ENCODE data around the gene LSM8.
"Not testable (repeated sequence)": the region's sequence is repeated elsewhere in the genome, so short reads cannot be mapped to it uniquely, and the experiment has no call there.

Gene LSM8

DNA sequence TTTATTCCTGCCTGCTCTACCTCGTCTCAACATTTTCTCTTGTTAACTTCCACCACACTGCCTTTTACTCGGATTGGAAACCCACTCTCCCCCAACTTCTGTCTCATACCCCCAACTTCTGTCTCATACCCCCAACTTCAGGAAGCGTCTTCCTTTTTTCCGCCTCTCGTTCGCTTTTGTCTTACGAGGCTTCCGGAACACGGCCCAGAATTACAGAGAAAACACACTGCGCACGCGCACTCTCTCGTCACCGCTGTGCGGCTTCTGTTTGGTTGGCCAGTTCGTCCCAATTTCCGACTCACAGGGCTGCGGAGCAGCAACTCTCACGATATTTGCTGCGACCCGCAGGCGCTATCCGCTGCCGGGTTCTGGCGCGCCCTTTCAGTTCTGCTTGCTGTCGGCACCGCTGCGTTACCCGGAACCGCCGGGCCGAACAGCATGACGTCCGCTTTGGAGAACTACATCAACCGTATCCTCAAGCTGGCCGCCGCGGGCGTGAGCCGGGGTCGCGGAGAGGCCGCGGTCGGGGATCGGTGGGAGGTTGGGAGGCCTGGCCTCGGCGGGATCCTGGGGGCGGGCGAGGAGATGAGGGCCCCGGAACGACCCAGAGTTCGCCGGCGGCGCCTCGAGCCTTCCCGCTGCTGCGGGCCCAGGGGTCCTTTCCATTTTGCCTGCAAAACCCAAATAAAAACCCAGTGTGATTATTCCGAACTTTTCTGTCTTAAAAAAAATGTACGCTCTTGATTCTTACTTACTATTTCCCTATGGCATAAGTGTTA, at the start of gene LSM8:
LSM8 (plus strand) TSS at position 379 of the 779 bp plus-strand sequence; CDS start at position 439, 60 bp downstream.
- peak; percentile 94 for DNase-seq (ENCODE audit: low read depth)

DNA sequence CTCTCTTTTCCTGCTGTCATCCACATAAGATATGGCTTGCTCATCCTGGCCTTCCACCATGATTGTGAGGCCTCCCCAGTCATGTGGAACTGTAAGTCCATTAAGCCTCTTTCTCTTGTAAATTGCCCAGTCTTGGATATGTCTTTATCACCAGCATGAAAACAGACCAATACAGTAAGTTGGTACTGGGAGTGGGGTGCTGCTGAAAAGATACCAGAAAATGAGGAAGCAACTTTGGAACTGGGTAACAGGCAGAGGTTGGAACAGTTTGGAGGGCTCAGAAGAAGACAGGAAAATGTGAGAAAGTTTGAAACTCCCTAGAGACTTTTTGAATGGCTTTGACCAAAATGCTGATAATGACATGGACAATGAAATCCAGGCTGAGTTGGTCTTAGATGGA, 49.5 kb upstream of the LSM8 start:
- not testable (repeated sequence) for DNase-seq (ENCODE audit: low read depth)

DNA sequence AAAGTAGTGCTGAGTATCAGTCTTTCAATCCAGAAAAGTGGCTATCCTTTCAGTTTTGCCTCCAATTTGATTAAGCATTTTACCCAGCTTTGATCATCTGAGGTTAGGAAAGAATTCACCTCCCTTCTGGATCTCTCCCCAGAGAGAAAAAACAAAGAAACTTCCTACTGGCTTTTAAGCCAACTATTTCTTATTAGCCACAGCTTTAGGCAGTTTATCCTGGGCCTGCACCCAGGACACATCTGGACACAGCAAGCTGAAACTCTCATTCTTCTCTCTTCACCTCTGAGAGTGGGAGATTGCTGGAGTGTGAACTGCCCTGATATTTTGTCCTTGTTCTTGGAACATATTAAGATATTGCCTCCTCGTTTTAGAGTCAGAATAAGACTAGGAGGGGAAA, 43.5 kb upstream of the LSM8 start:
- no peak for DNase-seq (ENCODE audit: low read depth)

DNA sequence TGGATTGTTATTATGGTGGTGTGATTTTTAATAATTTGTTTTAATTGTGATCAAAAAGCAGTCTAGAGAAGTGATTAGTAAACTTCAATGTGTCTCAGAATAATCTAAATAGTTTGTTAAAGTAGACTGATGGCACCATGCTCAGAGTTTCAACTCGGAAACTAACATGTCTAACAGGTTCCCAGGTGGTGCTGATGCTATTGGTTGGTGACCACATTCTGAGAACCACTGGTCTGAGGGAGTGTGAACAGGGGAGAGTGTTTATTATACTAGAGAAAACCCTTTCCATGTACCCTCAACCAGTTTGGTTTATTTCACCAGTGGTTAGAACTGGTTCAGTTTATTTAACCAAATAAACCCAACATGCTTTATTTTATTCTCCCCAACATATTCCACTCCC, 42.0 kb upstream of the LSM8 start:
- DNase-seq (ENCODE audit: low read depth) = no peak

DNA sequence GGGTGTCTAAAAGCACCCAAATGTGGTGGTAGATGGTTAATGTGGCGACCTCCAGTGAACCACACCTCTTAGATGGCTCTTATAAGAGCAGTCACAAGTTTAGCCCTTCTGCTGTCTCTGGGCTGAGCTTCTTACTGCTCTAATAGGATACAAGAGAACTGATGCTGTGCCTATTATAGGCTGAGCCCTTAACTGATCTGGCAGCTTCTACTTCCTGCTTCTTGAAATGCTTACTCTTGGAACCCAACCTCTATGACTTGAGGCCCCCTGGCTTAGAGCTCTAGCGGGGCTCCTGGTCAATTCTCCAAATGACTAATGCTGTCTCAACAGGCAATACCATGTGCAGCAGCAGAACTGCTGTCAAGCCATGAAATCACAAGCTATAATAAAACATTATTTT, 35.0 kb upstream of the LSM8 start:
- no peak for DNase-seq (ENCODE audit: low read depth)

DNA sequence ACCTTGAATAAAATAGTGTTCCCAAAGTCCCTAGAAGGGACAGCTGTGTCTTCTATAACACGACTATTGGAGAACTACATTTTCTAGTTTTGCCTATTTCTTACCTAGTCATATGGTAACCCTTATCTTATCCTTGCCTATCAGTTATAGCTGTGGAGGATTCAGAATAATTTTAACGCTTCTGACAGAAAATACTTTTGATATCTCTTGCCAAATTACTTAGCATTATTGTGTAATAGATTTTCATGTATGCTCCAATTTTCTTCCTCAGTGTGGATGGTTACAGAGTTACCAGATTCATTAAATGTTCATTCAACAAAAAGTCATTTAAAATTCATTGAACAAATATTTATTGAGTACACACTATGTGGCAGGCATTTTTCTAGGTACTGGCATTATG, 34.6 kb upstream of the LSM8 start:
- no peak for DNase-seq (ENCODE audit: low read depth)

DNA sequence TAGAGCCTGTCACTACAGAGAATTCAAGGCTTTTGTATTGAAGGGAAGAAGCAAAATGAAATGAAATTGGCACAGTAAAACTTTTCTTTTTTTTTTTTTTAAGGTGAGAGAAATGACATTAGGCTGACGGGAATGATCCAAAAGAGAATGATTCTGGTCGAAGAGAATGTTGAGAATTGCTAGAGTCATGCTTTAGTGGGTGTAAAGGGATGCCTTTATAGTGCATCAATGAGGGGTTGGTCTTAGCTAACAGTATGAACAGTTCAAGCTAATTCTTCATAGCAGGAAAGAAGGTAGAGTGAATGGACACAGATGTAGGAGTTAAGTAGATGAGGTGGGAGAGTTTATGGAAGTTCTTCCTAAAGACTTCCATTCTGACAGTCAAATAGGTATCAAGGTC, 32.3 kb upstream of the LSM8 start:
- no peak for DNase-seq (ENCODE audit: low read depth)

DNA sequence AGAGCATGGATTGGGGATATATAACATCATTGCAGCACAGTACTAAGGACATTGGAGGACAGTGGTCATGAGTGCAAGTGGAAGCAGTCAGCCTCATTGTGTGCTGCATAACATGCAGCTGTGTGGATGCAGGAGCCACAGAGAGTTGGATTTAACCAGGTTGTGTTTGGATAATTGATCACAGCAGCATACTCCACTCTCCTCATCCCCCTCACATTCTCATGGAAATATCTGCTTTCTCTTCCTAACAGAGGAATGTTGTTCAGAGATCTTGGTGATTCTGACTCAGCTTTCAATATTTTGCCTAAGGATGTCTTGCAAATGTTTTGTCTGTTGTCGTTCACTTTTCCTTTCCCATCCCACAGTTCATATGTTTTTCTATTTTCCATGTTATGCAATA, 31.8 kb upstream of the LSM8 start:
- no peak for DNase-seq (ENCODE audit: low read depth)

DNA sequence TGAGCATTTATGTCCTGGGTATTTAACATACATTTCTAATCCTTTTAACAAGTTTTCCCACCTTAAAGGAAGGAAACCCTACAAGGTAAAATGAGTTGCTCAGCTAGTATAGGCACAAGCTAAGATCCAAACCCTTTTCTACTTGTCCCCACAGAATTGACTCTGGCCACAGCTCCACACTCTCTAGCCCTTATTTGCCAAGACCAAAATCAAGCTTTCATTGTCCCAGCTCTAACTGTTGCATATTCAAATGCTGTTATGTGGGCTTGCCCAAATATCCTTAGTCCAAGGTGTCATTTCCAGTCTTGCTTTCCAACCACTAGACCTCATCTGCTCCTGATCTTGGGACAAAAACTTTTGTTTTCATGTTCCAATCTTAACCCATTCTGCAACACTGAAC, 31.3 kb upstream of the LSM8 start:
- DNase-seq (ENCODE audit: low read depth) = no peak

DNA sequence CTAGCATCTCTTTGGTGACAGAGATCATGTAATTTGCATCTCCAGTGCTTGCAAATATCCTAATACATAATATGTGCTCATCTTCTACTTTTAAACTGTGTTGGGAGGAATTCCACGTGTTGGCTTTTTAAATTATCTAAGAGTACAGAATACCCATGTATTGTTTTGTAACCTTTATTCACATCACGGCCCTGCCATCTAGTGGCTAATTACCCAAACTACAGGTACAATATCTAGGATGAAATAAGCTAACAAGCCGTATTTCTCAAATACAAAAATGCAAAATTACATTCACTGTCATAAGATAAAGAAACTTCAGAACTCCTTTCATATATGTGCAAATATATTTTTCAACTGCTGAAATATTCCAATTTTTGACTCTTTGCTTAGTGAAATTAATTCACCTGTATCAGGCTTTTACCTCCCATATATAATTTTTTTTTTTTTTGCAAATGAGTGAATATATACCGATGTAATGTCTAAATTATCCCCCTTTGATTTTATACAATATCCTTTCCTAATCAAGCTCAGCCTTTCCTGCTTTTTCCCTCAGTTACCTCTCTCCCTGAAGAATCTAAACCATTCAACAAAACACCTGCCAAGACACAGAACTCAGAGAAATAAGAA, 30.3 kb upstream of the LSM8 start:
- no peak for DNase-seq (ENCODE audit: low read depth)

DNA sequence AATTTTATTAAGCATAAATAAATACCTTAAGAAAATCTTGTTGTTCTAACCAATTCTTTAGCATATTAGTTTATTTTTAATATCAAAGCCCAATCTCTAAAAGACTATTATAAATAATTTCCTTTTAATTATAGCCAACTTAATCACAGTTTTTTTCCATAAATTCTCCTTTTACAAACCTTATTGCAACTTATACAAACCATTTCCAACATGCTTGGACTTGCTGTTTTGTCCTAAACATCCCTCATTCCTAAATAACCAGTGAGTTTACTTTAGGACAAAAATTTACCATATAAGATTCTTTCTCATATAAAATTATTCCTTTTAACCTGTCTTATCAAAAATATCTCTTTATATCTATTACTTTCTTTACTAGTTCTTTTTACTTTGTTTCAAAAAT, 25.2 kb upstream of the LSM8 start:
- DNase-seq (ENCODE audit: low read depth) = no peak

DNA sequence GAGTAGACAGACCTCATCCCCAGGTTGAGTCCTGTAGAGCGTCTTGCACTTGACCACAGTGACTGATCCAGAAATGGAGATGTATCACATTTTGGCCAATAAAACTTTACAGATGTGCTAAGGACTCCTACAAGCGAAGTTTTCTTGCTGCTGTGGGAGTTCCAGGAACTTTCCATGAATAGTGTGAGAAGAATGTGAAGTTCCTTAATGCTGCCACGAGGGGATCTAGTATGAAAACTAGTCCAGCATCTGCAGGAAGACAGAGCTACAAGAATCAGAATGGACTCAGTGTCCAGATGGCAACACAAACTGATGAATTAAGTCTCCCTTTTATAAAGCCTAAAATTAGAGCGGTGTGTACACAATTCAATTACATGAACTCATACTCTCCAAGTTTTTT, 14.8 kb upstream of the LSM8 start:
- no peak for DNase-seq (ENCODE audit: low read depth)

DNA sequence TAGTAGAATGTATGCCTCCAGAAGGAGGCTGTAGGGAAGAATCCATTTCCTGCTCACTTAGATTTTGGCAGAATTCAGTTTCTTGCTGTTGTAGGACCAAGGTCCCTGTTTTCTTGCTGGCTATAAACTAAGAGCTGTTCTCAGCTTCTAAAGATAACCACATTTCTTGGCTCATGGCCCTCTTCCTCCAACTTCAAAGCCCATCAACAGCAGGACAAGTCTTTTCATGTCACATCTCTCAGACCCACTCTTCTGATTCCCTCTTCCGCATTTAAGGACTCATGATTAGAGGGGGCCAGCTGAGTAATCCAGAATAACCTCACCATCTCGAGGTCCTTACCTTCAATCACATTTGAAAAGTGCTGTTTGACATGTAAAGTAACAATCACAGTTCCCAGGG, 8.2 kb upstream of the LSM8 start:
- no peak for DNase-seq (ENCODE audit: low read depth)

DNA sequence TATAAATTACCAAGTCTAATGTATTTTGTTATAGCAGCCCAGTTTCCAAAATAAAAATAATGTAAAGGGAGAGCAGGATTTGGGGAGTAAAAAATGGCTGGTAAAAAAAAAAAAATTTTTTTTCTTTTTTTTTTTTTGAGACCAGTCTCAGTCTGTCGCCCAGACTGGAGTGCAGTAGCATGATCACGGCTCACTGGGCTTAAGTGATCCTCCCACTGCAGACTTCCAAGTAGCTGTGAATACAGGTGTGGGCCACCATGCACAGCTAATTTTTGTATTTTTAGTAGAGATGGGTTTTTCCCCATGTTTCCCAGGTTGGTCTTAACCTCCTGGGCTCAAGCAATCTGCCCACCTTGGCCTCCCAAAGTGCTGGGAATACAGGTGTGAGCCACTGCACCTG, 4.8 kb upstream of the LSM8 start:
- no peak for DNase-seq (ENCODE audit: low read depth)

DNA sequence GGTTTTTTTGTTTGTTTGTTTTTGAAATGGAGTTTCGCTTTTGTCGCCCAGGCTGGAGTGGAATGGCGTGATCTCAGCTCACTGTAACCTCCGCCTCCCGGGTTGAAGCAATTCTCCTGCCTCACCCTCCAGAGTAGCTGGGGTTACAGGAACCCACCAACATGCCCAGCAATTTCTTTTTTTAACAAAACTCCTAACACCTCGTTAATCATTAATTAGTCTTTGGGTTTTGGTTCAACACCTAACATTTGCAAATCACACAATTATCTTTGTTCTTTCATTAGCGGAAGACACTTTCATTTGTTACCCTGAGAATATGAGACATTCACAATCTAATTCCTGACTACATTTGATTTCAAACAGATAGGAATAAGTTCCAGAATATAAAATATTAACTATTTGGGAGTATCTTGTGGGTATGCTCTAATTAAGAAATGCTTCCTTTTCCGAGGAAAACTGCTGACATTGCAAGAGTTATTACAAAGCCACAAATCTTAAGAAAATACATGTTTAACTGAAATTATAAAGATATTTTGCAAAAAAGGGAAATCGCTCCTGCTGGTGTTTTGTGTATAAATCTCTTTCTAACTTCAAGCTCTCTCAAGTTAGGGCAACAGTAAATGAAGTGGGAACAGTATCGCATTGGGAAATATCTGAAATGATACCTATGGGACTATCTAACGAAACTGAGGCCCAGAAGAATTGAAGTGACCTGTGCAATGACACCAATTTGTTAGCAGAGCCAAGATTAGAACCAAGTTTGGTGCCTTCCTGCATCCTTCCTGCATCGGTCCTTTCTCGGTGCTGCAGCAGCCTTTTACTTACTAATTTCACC, 1.2 kb upstream of the LSM8 start:
- DNase-seq (ENCODE audit: low read depth) = no peak

DNA sequence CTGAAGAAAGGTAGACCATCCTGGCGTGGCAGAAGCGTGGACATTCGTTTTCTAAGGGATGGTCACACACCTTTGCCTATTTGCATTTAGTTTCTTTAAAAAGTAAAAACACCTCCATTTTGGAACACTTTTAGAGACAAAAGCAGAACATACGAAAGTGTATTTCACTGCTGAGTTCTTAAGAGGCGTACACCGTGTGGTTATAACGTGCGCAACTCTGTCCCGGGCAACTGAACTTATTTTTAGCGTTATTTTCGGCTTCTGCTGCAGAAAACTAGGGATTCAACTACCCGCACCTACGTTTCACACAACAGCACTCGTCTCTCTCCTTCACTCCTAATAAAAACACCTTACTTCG, 557 bp upstream of the LSM8 start:
- no peak for DNase-seq (ENCODE audit: low read depth)

DNA sequence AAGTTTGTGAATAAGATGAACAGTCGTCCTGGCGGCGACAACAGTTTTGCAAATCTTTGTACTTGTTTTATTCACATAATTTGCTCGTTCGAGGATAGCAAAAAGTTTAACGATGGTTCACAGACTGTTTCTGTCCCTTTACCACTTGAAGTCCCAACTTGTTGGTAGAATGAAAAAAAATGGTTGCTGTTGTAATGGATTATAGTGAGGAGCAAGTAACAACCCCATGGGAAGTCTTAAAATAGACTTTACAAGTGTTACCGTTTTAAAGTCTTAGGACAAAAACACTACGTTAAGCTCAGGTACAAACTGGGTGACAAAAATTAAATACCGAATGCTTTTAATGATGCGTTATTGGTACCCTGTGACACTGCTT, 589 bp downstream of the LSM8 start:
- no peak for DNase-seq (ENCODE audit: low read depth)

DNA sequence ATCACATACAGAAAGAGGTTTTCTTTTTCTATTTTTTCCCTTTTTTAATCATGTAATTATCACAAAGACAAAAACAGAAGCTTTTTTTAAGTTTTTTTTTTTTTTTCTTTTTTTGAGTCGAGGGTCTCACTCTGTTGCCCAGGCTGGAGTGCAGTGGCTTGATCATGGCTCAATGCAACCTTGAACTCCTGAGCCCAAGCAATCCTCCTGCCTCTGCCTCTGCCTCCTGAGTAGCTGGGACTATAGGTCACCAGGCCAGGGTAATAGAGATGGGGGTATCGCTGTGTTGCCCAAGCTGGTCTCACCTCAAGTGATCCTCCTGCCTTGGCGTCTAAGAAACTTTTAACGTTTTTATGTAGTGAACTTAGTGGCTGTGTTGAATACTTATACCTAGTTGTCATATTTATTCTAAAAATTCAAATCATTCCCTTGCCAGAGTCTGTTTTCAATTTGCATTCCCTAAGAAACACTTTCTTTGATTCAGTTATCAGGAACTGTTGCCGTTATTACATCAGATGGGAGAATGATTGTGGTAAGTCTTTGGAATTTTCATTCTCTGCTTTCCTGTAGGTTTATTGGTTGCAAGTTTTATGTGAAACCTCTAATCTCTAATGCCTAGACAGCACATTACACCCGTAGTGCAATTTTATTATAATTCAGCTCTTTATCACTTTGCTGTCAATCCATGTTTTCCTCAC, 1.3 kb downstream of the LSM8 start:
- no peak for DNase-seq (ENCODE audit: low read depth)

DNA sequence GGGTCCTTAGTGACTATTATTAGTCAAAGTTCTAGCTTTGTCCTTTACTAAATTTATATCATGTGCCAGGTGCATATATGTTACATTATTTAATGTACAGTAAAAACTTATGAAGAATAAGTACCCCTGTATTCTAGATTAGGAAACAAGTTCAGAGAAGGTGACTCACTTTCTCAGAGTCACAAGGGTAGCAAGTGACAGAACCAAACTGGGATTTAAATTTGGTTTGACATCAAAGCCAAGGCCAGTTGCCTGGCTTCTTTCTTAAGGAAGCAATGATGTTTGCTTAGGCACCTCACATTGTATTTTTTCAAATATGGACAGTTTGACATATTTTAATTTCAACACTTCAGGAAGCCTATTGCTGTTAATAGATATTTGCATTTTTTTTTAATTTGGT, 2.5 kb downstream of the LSM8 start:
- DNase-seq (ENCODE audit: low read depth) = no peak

DNA sequence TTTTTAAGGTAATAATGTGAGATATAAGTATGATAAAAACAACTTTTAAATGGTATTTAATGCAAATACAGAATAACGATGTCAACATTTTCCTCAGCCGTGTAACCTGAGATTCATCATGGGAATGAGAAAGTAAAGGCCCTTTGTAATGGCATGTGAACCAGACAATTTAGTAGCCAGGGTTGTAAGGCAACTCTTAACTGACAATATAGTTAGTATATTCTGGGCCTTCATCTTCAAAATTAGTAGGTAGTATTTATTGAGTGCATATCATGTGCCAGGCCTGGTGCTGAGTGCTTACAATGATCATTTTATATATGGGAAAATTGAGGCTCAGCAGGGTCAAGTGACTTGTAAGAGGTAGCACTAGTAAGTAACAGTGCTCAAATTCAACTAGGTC, 10.6 kb downstream of the LSM8 start:
- DNase-seq (ENCODE audit: low read depth) = no peak

DNA sequence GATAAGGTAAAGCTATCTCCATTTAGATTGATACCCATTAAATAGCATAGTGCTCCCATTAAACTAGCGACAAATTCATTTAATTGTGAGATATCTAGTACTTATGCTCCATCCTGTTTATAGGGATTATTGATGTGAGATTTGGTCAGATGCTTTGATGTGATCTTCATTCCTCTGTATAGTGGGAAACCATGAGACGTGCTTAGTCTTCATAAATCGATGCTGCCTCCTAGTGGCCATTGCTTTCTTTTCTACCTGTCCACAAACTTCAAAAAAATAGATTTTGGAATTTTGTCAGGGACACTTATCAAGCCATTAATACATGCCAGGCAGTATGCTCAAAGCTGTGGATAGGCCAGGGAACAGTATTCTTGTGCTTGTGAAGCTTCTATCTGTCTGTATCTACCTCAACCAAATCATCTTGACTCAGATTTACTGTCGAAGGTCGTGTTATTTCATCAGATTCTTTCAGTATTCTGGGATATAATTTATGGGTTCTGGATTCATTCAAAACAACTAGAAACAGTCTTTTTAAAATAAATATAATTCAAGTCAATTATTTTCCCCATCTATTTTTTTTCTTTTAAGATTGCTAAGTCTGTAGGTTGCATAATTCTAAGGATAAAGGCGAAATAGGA, 12.0 kb downstream of the LSM8 start:
- no peak for DNase-seq (ENCODE audit: low read depth)

DNA sequence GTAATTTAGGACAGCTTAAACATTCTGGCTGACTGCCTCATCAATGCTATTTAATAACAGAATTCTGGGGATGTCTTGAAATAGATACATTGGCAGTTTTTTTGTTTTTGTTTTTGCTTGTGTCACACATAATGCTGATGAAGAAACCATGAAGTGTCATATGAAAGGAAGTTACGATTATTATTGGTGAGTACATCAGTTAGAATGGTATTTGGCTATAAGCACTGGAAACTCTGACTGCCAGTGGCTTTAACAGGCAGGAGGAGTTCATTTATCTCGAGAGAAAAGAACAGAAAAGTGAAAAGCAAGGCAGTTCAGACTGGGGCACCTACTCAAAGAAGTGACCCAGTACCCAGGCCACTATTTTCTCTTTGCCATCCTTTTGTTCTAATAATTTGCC, 18.1 kb downstream of the LSM8 start:
- no peak for DNase-seq (ENCODE audit: low read depth)
